Esophagus squamous epithelium (tissue), 5 donors: Measurements from ENCODE around the gene ABHD15. TPM values are rescaled to one million over a fixed set of nuclear protein-coding genes. Genes with fewer than 3 reads are reported as not detected.

Experiments used
- DNase-seq: peaks from one replicate; lab custom pipeline; 2025; lab: John Stamatoyannopoulos, UW
- H3K27ac ChIP-seq, 4 donors: fragments of 200-600 bp; sonication (generic); one replicate each; pipeline ENCODE4 v1.5.1; 2016 to 2019; ENCODE audit warnings: mild to moderate bottlenecking in 1 of 4
- H3K27me3 ChIP-seq, 4 donors: fragments of 200-600 bp; sonication (generic); 1 replicate in 3 of 4; 2 replicates in 1 of 4; pipeline versions ENCODE4 v1.5.1 to v1.6.0; 2017 to 2021; ENCODE audit warnings: antibody characterized with exemption in 1 of 4
- H3K36me3 ChIP-seq, 3 donors: fragments of 200-600 bp; sonication (generic); one replicate each; pipeline ENCODE4 v1.5.1; 2016 to 2019
- H3K4me1 ChIP-seq, 3 donors: fragments of 200-600 bp; sonication (generic); one replicate each; pipeline ENCODE4 v1.5.1; 2017 to 2019
- H3K4me3 ChIP-seq, 4 donors: fragments of 200-600 bp; sonication (generic); 1 replicate in 3 of 4; 2 replicates in 1 of 4; pipeline ENCODE4 v1.5.1; 2016 to 2019; ENCODE audit warnings: mild to moderate bottlenecking in 2 of 4, moderate library complexity in 1 of 4
- H3K9me3 ChIP-seq, 3 donors: fragments of 200-600 bp; sonication (generic); one replicate each; pipeline ENCODE4 v1.5.1; 2016 to 2019
- POLR2A ChIP-seq, 4 donors: fragments of 450-650 bp; IDR thresholded peaks; one replicate each; pipeline ENCODE4 v1.6.1; 2017; ENCODE audit warnings: antibody characterized with exemption in 4 of 4, mild to moderate bottlenecking in 4 of 4, moderate library complexity in 3 of 4
- WGBS, 2 donors: methylation state at CpG; one replicate each; pipeline ENCODE4 v1.1.5; 2018; 5-methylcytosine and 5-hydroxymethylcytosine counted together
- intact Hi-C: fragments of 100-400 bp; cut with DNase I; formaldehyde crosslinking; loops from one replicate; pipeline ENCODE4 v1.15.0; 2022
- total RNA-seq, 4 donors: library from RNA; depleted of rRNA; stranded (reverse); fragments of >200 nt; gene quantifications; one replicate each; pipeline ENCODE4 v1.1.0, GENCODE V29; 2016
- TF ChIP-seq, protein P1 (sequence below), 6 experiments: fragments of 450-650 bp in 4 of 6; fragments of 200-600 bp in 2 of 6; sonication (generic) in 2 of 6; IDR thresholded peaks; one replicate each; pipeline ENCODE4 v1.5.1; 2016 to 2019; ENCODE audit warnings: antibody characterized with exemption in 6 of 6, mild to moderate bottlenecking in 4 of 6, moderate library complexity in 4 of 6
- donor health status: DM: yes; HTN: yes; CAD: no.

ABHD15 gene
- total RNA-seq, 4 donors from 2014 or later, result 4.3 to 7.2 (median 5.4) TPM

DNA sequence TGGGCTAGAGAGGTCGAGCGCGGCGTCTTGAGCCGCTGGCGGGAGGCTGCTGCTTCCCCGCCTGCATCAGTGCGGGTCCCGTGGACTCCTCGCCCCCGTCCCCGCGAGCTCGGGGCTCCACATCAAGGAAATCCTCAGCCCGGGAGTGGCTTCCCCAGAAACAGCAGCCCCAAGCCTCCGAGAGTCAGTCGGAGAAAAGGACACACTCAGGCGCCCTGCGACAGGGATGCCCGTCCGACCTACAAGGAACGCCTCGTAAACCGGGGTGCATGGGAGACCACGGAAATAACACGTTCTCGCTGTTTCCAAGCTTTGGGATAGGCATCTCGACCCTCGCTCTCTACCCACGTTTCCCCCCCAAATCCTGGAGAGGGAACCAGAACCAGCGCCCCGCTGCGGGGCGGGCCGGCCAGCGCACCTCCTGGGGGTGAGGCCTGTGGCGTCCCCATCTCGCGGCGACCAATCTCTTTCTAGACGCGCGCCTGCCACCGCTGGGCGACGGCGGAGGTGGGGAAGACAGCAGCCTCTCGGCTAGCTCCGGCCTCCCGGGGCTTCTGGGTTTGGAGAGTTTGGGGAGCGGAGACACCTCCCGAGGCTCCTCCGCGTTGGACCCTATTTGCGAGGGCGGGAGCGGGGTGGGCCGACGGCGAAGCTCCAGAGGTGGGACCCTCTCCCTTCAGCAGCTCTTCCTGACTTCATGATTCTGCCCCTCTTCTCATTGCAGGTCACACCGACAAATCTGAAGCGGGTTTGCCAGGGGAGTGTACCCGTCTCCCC lies 905 bp upstream of the ABHD15 start:
- peaks cover 24 to 81% (median 29%) of the 10 kb centered on the region in 3 donors for H3K4me1 ChIP-seq
- 0% methylated on average over 2 of the region's 63 CpGs; no CpG with 5 or more reads in 1 of the 2 donors for WGBS, 2 donors
- H3K9me3 ChIP-seq, result no peaks in the 10 kb centered on the region
- H3K27me3 ChIP-seq, result no peaks in the 10 kb centered on the region
- peak overlapping the region; percentile 58 to 79 (median 70) for H3K4me3 ChIP-seq
- peaks cover 0 to 3% (median 0%) of the 10 kb centered on the region in 3 donors for H3K36me3 ChIP-seq
- intact Hi-C loops, result no loop called here
- no peak for TF ChIP-seq POLR2A (IDR thresholded peaks at IDR 0.05)
- TF ChIP-seq, protein P1, sequence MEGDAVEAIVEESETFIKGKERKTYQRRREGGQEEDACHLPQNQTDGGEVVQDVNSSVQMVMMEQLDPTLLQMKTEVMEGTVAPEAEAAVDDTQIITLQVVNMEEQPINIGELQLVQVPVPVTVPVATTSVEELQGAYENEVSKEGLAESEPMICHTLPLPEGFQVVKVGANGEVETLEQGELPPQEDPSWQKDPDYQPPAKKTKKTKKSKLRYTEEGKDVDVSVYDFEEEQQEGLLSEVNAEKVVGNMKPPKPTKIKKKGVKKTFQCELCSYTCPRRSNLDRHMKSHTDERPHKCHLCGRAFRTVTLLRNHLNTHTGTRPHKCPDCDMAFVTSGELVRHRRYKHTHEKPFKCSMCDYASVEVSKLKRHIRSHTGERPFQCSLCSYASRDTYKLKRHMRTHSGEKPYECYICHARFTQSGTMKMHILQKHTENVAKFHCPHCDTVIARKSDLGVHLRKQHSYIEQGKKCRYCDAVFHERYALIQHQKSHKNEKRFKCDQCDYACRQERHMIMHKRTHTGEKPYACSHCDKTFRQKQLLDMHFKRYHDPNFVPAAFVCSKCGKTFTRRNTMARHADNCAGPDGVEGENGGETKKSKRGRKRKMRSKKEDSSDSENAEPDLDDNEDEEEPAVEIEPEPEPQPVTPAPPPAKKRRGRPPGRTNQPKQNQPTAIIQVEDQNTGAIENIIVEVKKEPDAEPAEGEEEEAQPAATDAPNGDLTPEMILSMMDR (IDR thresholded peaks at IDR 0.05), result peak in 5 of 6 experiments; percentile 10 to 51 (median 46)
- H3K27ac ChIP-seq, result peak overlapping the region; percentile 79 to 93 (median 90)
- DNase-seq, result no peak

DNA sequence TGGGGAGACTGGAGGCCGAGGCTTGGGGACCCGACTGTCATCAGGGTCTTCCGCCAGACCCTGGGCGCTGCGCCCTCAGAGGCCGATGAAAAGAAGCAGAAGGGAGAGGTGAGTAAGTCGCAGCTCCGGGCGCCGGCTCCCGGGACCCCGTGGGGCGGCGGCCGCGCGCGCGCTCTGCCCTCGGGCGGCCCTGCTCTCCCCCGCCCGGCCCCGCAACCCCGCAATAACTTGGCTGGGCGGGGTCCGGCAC lies 392 bp upstream of the ABHD15 start:
- H3K9me3 ChIP-seq, result no peaks in the 10 kb centered on the region
- intact Hi-C loops, result no loop called here
- WGBS, 2 donors, result 0% methylated on average over 4 of the region's 27 CpGs
- peaks cover 18 to 79% (median 28%) of the 10 kb centered on the region in 3 donors for H3K4me1 ChIP-seq
- TF ChIP-seq, protein P1 (IDR thresholded peaks at IDR 0.05), result no peak
- no peak for TF ChIP-seq POLR2A (IDR thresholded peaks at IDR 0.05)
- no peaks in the 10 kb centered on the region for H3K27me3 ChIP-seq
- H3K4me3 ChIP-seq, result peak overlapping the region; percentile 58 to 79 (median 70)
- DNase-seq, result no peak
- peak overlapping the region; percentile 79 to 93 (median 90) for H3K27ac ChIP-seq
- peaks cover 0 to 7% (median 0%) of the 10 kb centered on the region in 3 donors for H3K36me3 ChIP-seq

DNA sequence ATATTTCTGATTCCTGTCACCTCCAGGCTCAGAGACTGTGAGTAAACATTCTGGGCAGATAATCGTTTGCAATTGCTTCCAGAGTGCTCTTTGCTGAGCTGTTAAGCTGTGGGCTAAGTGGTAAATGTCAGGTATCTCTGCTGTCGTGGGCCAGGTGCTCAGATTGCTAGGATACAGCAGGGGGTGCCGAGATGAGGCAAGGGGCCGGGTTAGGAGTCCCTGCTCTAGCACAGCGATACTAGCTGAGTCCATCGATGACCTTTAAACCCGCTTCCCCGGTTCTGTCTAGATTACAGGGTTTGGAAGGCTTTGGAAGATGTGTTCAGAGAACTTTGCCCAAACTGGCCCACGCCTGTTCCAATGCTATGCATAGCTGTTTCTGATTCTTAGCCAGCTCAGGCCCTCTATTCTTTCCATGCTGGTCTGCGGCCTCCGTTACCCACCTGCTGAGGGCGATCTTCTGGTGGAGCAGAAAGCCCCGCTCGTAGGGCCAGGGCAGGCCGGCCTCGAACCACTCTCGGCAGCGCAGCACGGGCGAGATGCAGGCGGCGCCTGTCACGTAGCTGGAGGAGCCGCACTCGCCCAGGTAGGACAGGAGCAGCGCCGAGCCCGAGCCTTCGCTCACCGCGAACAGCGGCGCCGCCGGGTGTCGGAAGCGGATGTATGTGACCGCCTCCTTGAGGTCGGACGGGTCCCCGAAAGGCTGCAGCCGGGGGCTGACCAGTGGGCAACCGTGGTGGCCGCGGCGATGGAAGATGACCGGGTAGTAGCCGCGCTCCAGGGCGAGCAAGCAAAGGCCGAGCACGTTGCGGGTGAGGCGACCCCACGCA lies 979 bp downstream of the ABHD15 start:
- H3K9me3 ChIP-seq, result no peaks in the 10 kb centered on the region
- peaks cover 0 to 16% (median 0%) of the 10 kb centered on the region in 3 donors for H3K36me3 ChIP-seq
- DNase-seq, result no peak
- no peaks in the 10 kb centered on the region for H3K27me3 ChIP-seq
- TF ChIP-seq, protein P1 (IDR thresholded peaks at IDR 0.05), result no peak
- TF ChIP-seq POLR2A (IDR thresholded peaks at IDR 0.05), result no peak
- peaks cover 14 to 79% (median 29%) of the 10 kb centered on the region in 3 donors for H3K4me1 ChIP-seq
- 24 to 28% methylated on average over 3 to 10 of the region's 55 CpGs for WGBS, 2 donors
- intact Hi-C loops, result no loop called here
- H3K4me3 ChIP-seq, result peak overlapping the region; percentile 58 to 79 (median 70)
- peak overlapping the region; percentile 59 to 93 (median 86) for H3K27ac ChIP-seq

DNA sequence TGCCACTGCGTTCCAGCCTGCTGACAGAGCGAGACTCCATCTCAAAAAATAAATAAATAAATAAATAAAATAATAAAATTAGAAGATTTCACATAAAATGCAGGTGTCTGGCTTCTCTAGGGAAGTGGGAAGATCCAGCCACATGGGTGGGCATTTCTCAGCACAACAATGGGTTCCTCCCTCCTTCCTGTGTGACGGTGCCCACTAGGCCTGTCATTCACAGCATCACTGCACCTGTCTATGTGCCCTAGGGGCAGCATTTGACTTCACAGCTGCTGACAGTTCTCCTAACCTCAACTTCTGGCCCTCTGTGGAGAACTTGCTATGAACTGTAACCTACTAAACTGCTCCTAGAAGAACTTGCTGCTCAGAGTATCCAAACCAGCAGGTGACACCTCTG lies 3.0 kb downstream of the ABHD15 start:
- Histone ChIP-seq H3K4me3 (no peak overlapping the region), H3K36me3 (peaks cover 0 to 16% (median 0%) of the 10 kb centered on the region in 3 donors), H3K9me3 (no peaks in the 10 kb centered on the region), H3K27ac (no peak overlapping the region), H3K4me1 (peaks cover 7 to 59% (median 20%) of the 10 kb centered on the region in 3 donors), H3K27me3 (no peaks in the 10 kb centered on the region)
- 85 to 94% methylated on average over 3 of the region's 3 CpGs for WGBS, 2 donors
- no peak for TF ChIP-seq POLR2A (IDR thresholded peaks at IDR 0.05)
- TF ChIP-seq, protein P1 (IDR thresholded peaks at IDR 0.05), result no peak
- DNase-seq, result no peak
- intact Hi-C loops, result no loop called here

DNA sequence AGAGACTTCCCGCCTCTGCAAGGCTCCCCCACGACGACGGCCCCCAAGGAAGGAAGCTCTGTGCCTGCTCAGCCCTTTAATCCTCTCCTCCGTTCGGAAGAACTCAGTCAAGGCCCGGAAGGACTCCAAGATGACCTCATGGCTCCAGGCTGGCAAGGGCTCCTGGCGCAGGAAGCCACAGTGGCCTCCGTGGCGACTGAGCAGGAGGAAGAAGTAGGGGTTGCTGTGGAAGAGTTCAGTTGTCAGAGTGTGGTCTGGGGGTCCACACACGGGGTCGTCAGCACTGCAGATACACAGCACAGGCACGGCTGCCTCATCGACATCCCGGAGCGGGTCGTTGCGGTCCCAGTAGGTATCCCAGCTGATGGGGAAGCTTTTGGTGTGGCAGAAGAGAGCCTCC lies 4.2 kb downstream of the ABHD15 start:
- H3K9me3 ChIP-seq, result no peaks in the 10 kb centered on the region
- no peaks in the 10 kb centered on the region for H3K27me3 ChIP-seq
- H3K4me1 ChIP-seq, result peaks cover 7 to 52% (median 20%) of the 10 kb centered on the region in 3 donors
- no peak for DNase-seq
- WGBS, 2 donors, result 82 to 91% methylated on average over 8 to 11 of the region's 18 CpGs
- peaks cover 0 to 16% (median 0%) of the 10 kb centered on the region in 3 donors for H3K36me3 ChIP-seq
- intact Hi-C loops, result no loop called here
- TF ChIP-seq, protein P1 (IDR thresholded peaks at IDR 0.05), result no peak
- no peak for TF ChIP-seq POLR2A (IDR thresholded peaks at IDR 0.05)
- no peak overlapping the region for H3K4me3 ChIP-seq
- peak overlapping the region in 2 of 4 donors; percentile 40 to 49 for H3K27ac ChIP-seq
